PC-3 (cell line): ENCODE measurements around the gene MIPEP. TPM values are rescaled to one million over a fixed set of nuclear protein-coding genes. Genes with fewer than 3 reads are reported as not detected.

Experiments used
- ATAC-seq: fragments of 200-7000 bp; cut with Tn5 transposase; 2 replicates; pipeline ENCODE4 v1.9.1; 2020; ENCODE audit warnings: mild to moderate bottlenecking, moderate library complexity
- BruUV-seq: library from RNA; stranded (reverse); fragments of 400-500 nt; replicated peaks from 2 replicates; lab custom pipeline; 2021; lab: Mats Ljungman, UMichigan
- CTCF ChIA-PET: fragments of 300-600 bp; sonication (Branson Sonifier 250); formaldehyde crosslinking; loops from one replicate; lab custom pipeline; 2022; ENCODE audit warnings: antibody characterized with exemption; lab: Charles Lee
- POLR2A ChIA-PET: fragments of 300-600 bp; sonication (Branson Sonifier 250); formaldehyde crosslinking; loops from one replicate; lab custom pipeline; 2022; ENCODE audit warnings: antibody characterized with exemption; ENCODE audit not compliant: unreplicated experiment; lab: Charles Lee
- DNase-seq: peaks from one replicate; pipeline ENCODE4 v3.0.0-alpha.2; 2015
- H2AFZ ChIP-seq: fragments of 300-600 bp; sonication (generic); 2 replicates; pipeline ENCODE4 v1.6.0; 2016; ENCODE audit warnings: antibody characterized with exemption, low read length
- H3F3A ChIP-seq: fragments of 300-600 bp; sonication (generic); one replicate; pipeline ENCODE4 v1.6.0; 2017; ENCODE audit warnings: antibody characterized with exemption, low read length, control low read depth, mild to moderate bottlenecking; ENCODE audit not compliant: unreplicated experiment
- H3K27ac ChIP-seq: fragments of 300-600 bp; sonication (generic); 2 replicates; pipeline ENCODE4 v1.5.1; 2016; ENCODE audit warnings: mild to moderate bottlenecking, low read length
- H3K27me3 ChIP-seq: fragments of 300-600 bp; sonication (generic); 2 replicates; pipeline ENCODE4 v1.6.1; 2016; ENCODE audit warnings: low read length, mixed read lengths
- H3K36me3 ChIP-seq: fragments of 300-600 bp; sonication (generic); 2 replicates; pipeline ENCODE4 v1.6.1; 2016; ENCODE audit warnings: low read depth, mixed run types, low read length, mixed read lengths
- H3K4me1 ChIP-seq: fragments of 300-600 bp; sonication (generic); 2 replicates; pipeline ENCODE4 v1.5.1; 2016; ENCODE audit warnings: low read length; ENCODE audit not compliant: insufficient read depth
- H3K4me2 ChIP-seq: fragments of 300-600 bp; sonication (generic); 2 replicates; pipeline ENCODE4 v1.6.0; 2016; ENCODE audit warnings: low read length
- H3K4me3 ChIP-seq: fragments of 300-600 bp; sonication (generic); 2 replicates; pipeline ENCODE4 v1.5.1; 2016; ENCODE audit warnings: mild to moderate bottlenecking, low read length, mixed read lengths
- H3K79me2 ChIP-seq: fragments of 300-600 bp; sonication (generic); 2 replicates; pipeline ENCODE4 v1.6.1; 2017; ENCODE audit warnings: low read length, mixed read lengths
- H3K9ac ChIP-seq: fragments of 300-600 bp; sonication (generic); 2 replicates; pipeline ENCODE4 v1.6.0; 2016; ENCODE audit warnings: mild to moderate bottlenecking, low read length
- H3K9me2 ChIP-seq: fragments of 300-600 bp; sonication (generic); replicated peaks from 2 replicates; pipeline ENCODE4 v1.6.1; 2016; ENCODE audit warnings: mixed run types, low read length, mixed read lengths
- H3K9me3 ChIP-seq: fragments of 300-600 bp; sonication (generic); 2 replicates; pipeline ENCODE4 v1.6.1; 2016; ENCODE audit warnings: low read length, mixed read lengths
- H4K20me1 ChIP-seq: fragments of 300-600 bp; sonication (generic); 2 replicates; pipeline ENCODE4 v1.6.1; 2016; ENCODE audit warnings: low read length, mixed read lengths
- EZH2 ChIP-seq: fragments of 300-600 bp; sonication (generic); IDR thresholded peaks from one replicate; pipeline ENCODE4 v1.6.1; 2017; ENCODE audit warnings: antibody characterized with exemption, mild to moderate bottlenecking, low read length; ENCODE audit not compliant: unreplicated experiment
- EZH2phosphoT487 ChIP-seq: fragments of 300-600 bp; sonication (generic); IDR thresholded peaks from 2 replicates; pipeline ENCODE4 v1.6.1; 2018; ENCODE audit warnings: mild to moderate bottlenecking, antibody characterized with exemption, low read length, borderline replicate concordance
- intact Hi-C: fragments of 100-400 bp; cut with micrococcal nuclease; formaldehyde crosslinking; loops from 2 replicates; pipeline ENCODE4 v1.9.0; 2023
- total RNA-seq: library from RNA; depleted of rRNA; stranded (reverse); fragments of >200 nt; gene quantifications from 2 replicates; pipeline ENCODE4 v1.2.3, GENCODE V29; 2014
- TF ChIP-seq, protein P1 (sequence below): fragments of 300-600 bp; sonication (generic); conservative IDR thresholded peaks from 2 replicates; pipeline ENCODE4 v1.5.1; 2017; ENCODE audit warnings: antibody characterized with exemption, low read depth, mild to moderate bottlenecking, low read length

The MIPEP gene
- total RNA-seq, 1 experiment from 2014 or later, result 30.5 TPM

DNA sequence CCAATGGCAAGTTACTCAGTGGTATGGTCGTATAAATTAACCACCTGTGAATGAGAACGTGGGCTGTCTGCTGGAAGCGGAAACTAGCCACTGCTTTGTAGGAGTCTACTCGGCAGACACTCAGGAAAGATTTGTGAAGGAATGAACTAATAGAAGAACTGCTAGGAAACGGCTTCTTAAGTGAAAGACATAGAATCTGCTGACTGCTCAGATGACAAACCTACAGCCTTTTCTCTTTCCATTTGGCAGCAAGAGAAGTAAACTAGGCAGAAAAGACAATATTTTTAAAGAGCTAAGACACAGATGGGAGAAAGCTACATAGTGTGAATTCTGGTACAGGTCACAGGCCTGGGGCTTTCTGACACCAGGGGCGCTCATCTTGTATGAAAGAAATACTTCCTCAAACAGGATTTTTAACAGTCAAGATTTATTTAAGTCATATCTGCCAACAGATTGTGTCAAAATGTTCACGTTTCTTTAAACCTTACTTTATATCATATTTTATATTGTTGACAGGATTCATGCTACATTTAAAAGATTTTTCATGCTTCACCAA is 78.4 kb downstream of the MIPEP start:
- Histone ChIP-seq H3K36me3 (0 out of 2 replicates have a peak, but pooled peaks cover 2% of the 10 kb centered on the region), H3K27me3 (no peaks in the 10 kb centered on the region), H3K9me3 (no peaks in the 10 kb centered on the region), H3K79me2 (no peaks in the 10 kb centered on the region), H3K9me2 (no peaks in the 10 kb centered on the region), H3K4me2 (peak overlapping the region; percentile 23; the same call in 1 of the 2 replicates), H3K4me3 (no peak overlapping the region), H2AFZ (no peak overlapping the region), H4K20me1 (no peaks in the 10 kb centered on the region), H3F3A (no peaks in the 10 kb centered on the region), H3K27ac (peak overlapping the region; percentile 33), H3K4me1 (peaks cover 17% of the 10 kb centered on the region), H3K9ac (no peak overlapping the region)
- DNase-seq, result no peak
- BruUV-seq, result no TSS peak
- intact Hi-C loops, result no loop called here
- TF ChIP-seq, protein P1, sequence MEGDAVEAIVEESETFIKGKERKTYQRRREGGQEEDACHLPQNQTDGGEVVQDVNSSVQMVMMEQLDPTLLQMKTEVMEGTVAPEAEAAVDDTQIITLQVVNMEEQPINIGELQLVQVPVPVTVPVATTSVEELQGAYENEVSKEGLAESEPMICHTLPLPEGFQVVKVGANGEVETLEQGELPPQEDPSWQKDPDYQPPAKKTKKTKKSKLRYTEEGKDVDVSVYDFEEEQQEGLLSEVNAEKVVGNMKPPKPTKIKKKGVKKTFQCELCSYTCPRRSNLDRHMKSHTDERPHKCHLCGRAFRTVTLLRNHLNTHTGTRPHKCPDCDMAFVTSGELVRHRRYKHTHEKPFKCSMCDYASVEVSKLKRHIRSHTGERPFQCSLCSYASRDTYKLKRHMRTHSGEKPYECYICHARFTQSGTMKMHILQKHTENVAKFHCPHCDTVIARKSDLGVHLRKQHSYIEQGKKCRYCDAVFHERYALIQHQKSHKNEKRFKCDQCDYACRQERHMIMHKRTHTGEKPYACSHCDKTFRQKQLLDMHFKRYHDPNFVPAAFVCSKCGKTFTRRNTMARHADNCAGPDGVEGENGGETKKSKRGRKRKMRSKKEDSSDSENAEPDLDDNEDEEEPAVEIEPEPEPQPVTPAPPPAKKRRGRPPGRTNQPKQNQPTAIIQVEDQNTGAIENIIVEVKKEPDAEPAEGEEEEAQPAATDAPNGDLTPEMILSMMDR, result peak; percentile 43
- TF ChIP-seq EZH2 (no peak), EZH2phosphoT487 (no peak)
- no peak for ATAC-seq
- CTCF ChIA-PET, result no interaction called here
- POLR2A ChIA-PET, result interaction anchor here (0.5 kb wide), 1 partner anchor 41 kb away, joined by 3 read pairs; no protein-coding TSS in a partner anchor

DNA sequence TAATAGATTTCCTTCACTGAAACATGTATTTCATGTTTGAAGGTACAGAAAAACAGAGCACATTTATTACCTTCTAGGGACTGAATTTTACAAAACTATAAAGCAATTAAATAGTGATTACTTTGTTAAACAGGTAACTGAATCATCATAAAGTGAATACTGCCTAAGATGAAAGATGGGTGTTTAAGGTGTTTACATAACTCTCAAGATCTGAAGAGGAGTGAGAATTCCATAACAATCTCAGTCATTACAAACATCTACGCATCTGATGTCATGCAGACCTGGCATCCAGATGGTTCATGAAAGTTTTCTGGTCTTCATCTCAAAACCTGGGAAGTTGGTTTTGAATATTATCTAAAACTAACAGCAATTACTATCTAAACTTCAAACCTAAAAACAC is 80.4 kb downstream of the MIPEP start:
- no peak; the same call in 1 of the 2 replicates for ATAC-seq
- intact Hi-C loops, result no loop called here
- Histone ChIP-seq H2AFZ (no peak overlapping the region), H3K9me3 (no peaks in the 10 kb centered on the region), H3K36me3 (0 out of 2 replicates have a peak, but pooled peaks cover 12% of the 10 kb centered on the region), H3K9ac (no peak overlapping the region), H4K20me1 (no peaks in the 10 kb centered on the region), H3K4me2 (no peak overlapping the region), H3K9me2 (no peaks in the 10 kb centered on the region), H3K4me1 (peaks cover 17% of the 10 kb centered on the region), H3K4me3 (no peak overlapping the region), H3K27me3 (no peaks in the 10 kb centered on the region), H3F3A (no peaks in the 10 kb centered on the region), H3K27ac (no peak overlapping the region), H3K79me2 (no peaks in the 10 kb centered on the region)
- BruUV-seq, result no TSS peak
- CTCF ChIA-PET, result no interaction called here
- TF ChIP-seq, protein P1, result no peak
- TF ChIP-seq EZH2phosphoT487 (no peak), EZH2 (no peak)
- DNase-seq, result no peak
- POLR2A ChIA-PET, result no interaction called here

DNA sequence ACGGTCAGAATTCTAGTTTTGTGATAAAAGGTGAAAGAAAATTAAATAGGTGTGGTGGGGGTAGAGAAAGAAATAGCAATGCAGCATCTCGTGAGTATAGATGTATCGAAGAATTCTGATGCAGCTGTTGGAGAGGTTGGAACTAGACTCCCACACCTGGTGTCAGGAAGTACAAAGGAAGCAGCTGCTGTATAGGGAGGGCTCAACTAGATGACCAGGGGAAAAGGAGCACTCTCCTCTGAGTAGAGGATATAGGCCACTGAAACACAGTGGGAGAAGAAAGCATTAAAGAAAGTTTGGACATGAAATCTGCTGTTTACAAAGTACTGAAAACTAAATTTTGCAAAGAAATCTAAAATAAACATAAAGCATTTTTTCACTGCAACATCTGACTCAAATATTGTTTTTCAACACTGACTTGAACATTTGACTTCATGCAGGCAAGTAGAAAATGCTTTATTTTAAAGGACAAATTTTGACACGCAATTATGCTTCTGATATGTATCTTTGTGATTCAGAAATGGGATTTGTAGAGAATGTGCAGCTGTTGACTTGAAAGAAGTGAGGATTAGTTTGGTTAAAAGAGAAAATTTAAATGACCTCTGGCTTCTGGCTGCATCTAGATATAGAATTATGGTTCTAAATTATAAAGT is 82.2 kb downstream of the MIPEP start:
- CTCF ChIA-PET, result no interaction called here
- no TSS peak for BruUV-seq
- no peaks in the 10 kb centered on the region for H3K79me2 ChIP-seq
- intact Hi-C loops, result no loop called here
- no peak overlapping the region for H3K4me2 ChIP-seq
- no peak overlapping the region for H3K27ac ChIP-seq
- no peak overlapping the region for H3K9ac ChIP-seq
- no peaks in the 10 kb centered on the region for H3F3A ChIP-seq
- 0 out of 2 replicates have a peak, but pooled peaks cover 12% of the 10 kb centered on the region for H3K36me3 ChIP-seq
- no peaks in the 10 kb centered on the region for H4K20me1 ChIP-seq
- H3K9me3 ChIP-seq, result no peaks in the 10 kb centered on the region
- no peaks in the 10 kb centered on the region for H3K9me2 ChIP-seq
- ATAC-seq, result no peak
- H3K27me3 ChIP-seq, result no peaks in the 10 kb centered on the region
- POLR2A ChIA-PET, result no interaction called here
- no peak for DNase-seq
- H3K4me1 ChIP-seq, result peaks cover 16% of the 10 kb centered on the region
- TF ChIP-seq EZH2, result no peak
- TF ChIP-seq, protein P1, result no peak
- no peak for TF ChIP-seq EZH2phosphoT487
- H2AFZ ChIP-seq, result no peak overlapping the region
- no peak overlapping the region for H3K4me3 ChIP-seq
